Dedifferentiated amniotic fluid mesenchymal stem cell (primary cell): Measurements from ENCODE around the gene THAP11.
"Not testable (repeated sequence)": the region's sequence is repeated elsewhere in the genome, so short reads cannot be mapped to it uniquely, and the experiment has no call there.

ENCODE experiments used
- DNase-seq: peaks from one replicate; pipeline ENCODE4 v3.0.0-alpha.2; 2016; ENCODE audit errors: extremely low spot score

Gene THAP11

DNA sequence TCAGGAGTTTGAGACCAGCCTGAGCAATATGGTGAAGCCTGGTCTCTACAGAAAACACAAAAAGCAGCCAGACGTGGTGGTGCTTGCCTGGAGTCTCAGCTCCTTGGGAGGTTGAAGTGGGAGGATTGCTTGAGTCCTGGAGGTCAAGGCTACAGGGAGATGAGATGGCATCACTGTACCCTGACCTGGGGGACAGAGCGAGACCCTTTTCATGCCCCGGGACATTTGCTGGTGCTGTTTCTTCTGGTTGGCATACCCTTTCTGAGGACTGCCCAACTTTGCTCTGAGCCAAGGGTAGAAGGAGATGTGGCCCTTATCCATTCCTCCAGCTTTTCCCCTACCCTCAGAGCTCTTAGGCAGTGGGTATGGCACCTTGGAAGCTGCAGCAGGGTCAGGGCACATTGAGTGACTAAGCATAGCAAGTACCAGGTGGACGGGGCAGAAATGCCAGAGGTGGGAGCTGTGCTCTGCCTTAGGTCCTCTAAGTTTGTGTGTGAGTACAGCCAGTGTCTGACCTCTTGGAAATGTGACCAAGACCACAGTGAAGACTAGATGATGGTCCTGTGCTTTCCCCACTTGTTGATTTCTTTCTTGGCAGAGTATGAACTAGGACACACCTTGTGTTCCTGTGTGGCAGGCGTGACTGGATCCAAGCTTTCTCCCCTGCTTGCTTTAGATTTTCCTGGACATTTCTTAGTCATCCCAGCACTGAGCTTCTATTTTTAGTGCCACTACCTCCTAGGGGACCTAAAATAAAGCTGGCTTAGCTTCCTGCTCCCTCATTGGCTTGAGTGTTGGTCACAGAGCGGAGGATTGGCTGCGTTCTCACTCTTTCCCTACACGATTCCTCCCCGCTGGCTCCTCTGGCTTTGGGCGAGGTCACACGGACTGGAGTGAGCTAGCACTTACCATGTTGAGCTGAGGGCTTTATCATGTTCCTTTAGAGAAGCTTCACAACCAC is 20.8 kb downstream of the THAP11 start:
- DNase-seq = no peak

- not testable (repeated sequence) for DNase-seq
These were observed 21.9 kb downstream of the THAP11 start for GRCh38 chr16:67864044-67864443.

- DNase-seq = no peak
These were observed 22.5 kb downstream of the THAP11 start for GRCh38 chr16:67864594-67864993.

DNA sequence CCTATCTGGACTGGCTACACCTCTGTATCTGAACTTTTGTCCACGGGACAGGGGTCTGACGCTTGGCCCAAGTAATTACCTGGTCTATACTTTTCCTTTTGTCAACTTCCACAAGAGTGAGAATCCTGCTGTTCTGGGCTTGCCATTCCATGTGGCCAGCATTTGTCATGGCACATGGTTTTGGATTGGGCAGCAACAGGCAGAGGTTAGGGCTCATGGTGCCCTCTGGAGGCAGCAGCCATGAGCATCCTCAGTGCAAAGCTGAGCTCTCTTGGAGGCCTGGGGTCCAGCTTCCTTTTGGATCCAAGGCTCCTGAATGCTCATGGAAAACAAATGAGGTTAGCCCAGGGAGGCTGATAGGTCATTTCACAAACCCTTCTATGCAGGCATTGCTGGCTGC is 23.2 kb downstream of the THAP11 start:
- DNase-seq = no peak

DNA sequence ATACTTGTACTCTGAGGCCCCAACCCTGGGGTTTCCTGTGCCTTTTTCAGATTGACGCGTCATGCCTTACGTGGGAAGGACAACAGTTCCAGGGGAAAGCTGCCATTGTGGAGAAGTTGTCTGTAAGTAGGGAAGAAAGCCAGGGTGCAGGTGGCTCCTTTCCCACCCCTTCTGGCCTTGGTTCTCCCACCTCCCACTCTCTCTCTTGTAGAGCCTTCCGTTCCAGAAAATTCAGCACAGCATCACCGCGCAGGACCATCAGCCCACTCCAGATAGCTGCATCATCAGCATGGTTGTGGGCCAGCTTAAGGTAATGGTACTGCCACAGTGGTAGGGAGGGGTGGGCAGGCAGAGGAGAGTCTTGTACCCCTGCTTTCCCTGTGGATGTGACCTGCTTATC is 26.2 kb downstream of the THAP11 start:
- DNase-seq = no peak

DNA sequence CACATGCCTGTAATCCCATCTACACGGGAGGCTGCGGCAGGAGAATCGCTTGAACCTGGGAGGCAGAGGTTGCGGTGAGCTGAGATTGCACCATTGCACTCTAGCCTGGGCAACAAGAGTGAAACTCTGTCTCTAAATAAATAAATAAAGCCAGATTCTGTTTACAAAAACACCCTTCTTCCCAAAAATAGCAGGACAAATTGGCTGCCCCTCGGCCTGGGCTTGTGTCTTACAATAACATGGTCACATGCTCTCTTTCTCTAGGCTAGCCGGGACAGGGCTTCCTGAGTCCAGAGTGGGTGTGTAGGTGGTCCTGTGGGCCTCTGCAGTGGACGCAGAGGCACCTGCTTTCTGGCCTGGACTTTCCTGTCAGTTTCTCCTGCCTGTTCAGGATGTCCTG is 27.5 kb downstream of the THAP11 start:
- no peak for DNase-seq

DNA sequence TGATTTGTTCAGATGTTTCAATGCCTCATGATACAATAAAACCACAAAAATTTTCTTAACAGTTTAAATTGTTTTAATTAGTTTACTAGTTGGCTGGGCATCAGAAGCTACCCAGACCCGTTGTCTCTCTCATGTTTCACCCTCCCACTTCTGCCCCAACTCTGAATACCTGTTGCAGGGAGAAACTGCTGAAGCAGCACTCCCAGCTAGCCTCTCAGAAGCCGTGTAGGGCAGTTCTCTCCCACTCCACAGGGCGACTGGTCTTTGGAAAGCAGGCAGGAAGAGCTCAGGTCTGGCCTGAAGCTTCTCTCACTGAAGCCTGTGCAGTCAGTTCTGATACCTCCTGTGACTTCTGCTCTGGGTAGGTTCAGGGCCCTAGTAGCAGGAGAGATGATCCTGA is 29.1 kb downstream of the THAP11 start:
- no peak for DNase-seq

DNA sequence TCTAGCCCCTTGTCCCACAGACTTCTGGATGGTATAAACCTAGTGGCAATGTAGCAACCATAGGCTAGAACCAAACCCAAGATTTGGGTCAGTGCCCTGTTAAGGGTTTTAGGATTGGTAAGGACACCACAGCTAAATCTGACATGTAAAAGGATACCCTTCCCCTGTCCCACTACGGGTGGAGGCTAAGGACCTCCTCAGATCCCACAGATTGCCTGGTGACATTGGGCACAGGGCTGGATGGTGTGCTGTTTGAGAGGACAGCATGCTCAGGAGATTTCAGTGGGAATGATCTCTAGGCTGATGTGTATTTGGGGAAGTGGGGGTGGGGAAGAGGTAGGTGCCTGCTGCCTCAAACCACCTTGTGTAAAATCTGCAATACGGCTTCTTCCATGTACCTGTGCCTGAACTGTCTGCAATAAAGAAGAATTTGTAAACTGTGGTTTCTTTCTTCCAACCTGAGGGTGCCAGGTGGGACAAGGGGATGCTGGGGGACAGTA is 30.1 kb downstream of the THAP11 start:
- DNase-seq = no peak

- peak; percentile 69 for DNase-seq
These were observed 30.7 kb downstream of the THAP11 start, which contains the start of gene EDC4 for GRCh38 chr16:67872631-67873434. EDC4 (plus strand) TSS chr16:67873052; CDS start chr16:67873262, 210 bp downstream.

- peak; percentile 14 for DNase-seq
These were observed 31.6 kb downstream of the THAP11 start for GRCh38 chr16:67873435-67874370.

DNA sequence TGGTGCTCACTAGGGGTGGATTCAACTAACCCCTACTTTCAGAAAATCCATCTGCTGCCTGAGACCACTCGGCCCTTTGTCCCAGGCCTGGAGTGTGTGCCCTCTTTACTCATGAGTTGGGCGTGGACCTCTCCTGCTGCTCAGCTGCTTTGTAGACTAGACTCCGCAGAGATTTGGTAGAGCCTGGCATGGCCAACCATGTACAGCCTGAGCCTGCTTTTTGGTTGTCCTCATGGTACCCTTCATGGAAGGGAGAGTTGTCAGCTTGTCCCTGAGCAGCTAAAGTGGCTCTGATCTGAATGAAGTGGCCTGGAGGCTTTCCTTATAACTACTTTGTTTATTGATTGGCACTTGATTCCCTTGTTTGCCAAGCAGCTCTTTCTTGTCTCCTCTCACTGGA is 32.3 kb downstream of the THAP11 start:
- peak; percentile 12 for DNase-seq

- DNase-seq = no peak
These were observed 34.9 kb downstream of the THAP11 start for GRCh38 chr16:67877064-67877463.

DNA sequence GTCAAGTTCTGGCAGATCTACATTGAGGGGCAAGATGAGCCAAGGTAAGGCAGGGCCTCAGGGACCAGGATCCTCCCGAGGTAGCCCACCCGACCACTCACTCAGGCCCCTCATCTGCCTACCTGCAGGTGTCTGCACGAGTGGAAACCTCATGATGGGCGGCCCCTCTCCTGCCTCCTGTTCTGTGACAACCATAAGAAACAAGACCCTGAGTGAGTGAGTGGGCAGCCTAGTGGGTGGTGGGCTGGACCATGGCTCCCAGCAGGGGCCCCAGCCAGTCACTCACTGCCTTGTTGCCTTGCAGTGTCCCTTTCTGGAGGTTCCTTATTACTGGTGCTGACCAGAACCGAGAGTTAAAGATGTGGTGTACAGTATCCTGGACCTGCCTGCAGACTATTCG is 36.1 kb downstream of the THAP11 start:
- DNase-seq = no peak

DNA sequence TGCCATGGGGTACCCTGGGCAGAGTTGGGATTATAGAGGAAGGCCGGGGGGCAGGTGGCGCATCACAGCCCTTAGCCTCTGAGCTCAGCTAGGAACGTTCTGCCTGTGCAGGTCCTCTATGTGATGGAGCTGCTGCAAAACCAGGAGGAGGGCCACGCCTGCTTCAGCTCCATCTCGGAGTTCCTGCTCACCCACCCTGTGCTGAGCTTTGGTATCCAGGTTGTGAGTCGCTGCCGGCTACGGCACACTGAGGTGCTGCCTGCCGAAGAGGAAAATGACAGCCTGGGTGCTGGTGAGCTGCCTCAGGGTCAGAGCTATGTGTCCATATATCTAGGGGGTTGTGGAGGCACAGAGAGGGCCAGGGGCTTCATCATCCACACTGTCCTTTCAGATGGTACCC is 36.7 kb downstream of the THAP11 start:
- DNase-seq = no peak

DNA sequence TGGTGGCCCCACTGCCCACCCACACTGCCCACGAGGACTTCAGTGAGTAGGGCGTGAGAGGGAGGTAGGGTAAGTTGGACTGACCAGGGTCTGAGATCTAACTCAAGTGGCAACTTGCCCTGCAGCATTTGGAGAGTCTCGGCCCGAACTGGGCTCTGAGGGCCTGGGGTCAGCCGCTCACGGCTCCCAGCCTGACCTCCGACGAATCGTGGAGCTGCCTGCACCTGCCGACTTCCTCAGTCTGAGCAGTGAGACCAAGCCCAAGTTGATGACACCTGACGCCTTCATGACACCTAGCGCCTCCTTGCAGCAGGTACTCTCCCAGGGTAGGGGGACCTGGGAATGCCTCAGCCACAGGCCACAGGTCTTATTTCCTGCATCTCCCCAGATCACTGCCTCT is 37.3 kb downstream of the THAP11 start:
- no peak for DNase-seq

DNA sequence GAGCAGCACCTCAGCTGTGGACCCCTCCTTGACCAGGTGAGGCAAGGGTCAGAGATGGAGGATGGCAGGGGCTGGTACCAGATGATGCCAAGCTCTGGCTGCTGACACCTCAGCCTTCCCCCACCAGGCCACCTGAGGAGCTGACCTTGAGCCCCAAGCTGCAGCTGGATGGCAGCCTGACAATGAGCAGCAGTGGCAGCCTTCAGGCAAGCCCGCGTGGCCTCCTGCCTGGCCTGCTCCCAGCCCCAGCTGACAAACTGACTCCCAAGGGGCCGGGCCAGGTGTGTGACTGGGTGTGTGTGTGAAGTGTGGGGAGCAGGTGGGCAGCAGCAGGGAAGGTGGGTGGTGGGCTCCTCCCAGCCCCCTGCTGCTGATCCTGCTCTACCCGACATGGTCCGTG is 37.8 kb downstream of the THAP11 start:
- DNase-seq = no peak

DNA sequence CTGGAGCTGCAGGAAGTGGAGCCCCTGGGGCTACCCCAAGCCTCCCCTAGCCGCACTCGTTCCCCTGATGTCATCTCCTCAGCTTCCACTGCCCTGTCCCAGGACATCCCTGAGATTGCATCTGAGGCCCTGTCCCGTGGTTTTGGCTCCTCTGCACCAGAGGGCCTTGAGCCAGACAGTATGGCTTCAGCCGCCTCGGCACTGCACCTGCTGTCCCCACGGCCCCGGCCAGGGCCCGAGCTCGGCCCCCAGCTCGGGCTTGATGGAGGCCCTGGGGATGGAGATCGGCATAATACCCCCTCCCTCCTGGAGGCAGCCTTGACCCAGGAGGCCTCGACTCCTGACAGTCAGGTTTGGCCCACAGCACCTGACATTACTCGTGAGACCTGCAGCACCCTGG is 38.5 kb downstream of the THAP11 start:
- no peak for DNase-seq

DNA sequence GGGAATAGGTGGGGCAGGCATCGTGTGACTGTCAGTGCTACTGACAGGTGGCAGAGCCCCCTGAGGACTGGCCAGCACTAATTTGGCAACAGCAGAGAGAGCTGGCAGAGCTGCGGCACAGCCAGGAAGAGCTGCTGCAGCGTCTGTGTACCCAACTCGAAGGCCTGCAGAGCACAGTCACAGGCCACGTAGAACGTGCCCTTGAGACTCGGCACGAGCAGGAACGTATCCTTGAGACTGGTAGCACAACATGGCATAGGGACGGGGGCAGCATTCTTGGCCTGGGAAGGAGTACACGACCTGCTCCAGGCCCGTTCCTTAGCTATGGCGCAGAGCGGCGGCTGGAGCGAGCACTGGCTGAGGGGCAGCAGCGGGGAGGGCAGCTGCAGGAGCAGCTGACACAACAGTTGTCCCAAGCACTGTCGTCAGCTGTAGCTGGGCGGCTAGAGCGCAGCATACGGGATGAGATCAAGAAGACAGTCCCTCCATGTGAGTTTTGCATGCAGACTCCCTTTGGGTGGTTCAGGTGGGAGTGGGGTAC is 39.6 kb downstream of the THAP11 start:
- no peak for DNase-seq

DNA sequence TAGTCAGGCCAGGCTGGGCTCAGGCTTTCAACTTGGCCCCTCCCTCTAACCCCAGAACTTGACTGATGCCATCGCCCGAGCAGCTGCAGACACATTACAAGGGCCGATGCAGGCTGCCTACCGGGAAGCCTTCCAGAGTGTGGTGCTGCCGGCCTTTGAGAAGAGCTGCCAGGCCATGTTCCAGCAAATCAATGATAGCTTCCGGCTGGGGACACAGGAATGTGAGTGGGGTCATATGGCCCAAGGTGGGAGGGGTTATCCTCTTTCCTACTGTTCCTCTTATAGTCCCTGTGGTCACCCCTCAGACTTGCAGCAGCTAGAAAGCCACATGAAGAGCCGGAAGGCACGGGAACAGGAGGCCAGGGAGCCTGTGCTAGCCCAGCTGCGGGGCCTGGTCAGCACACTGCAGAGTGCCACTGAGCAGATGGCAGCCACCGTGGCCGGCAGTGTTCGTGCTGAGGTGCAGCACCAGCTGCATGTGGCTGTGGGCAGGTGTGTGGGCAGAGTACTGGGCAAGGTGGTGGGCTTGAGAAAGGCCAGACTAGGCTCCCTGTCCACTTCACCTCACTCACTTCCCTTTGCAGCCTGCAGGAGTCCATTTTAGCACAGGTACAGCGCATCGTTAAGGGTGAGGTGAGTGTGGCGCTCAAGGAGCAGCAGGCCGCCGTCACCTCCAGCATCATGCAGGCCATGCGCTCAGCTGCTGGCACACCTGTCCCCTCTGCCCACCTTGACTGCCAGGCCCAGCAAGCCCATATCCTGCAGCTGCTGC is 40.4 kb downstream of the THAP11 start:
- DNase-seq = no peak

DNA sequence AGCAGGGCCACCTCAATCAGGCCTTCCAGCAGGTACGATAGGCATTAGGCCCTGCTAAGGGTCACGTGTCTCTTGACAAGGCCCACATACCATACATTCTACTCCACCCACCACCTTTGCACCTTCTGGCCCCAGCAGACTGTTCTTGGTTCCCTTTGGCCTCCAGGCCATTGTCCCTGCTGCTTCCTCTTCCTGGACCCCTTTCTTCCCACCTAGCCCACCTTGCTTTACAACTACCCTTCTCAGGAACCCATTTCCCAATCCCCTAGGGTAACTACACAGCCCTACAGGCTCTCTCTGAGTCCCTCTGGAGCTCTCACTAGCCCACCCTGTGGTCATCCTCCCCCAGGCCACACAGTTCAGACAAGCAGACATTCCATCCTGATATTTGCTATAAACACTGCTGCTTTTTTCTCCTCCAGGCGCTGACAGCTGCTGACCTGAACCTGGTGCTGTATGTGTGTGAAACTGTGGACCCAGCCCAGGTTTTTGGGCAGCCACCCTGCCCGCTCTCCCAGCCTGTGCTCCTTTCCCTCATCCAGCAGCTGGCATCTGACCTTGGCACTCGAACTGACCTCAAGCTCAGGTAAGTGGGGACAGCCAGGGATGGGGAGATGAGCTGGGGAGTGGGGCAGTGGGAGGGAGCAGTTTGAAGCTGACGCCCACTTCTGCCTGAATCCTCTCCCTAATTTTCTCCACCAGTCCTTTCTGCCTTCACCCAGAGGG is 41.2 kb downstream of the THAP11 start:
- DNase-seq = no peak
